Hepatocyte (in vitro differentiated cells): ENCODE measurements around the gene TRIM56.

ENCODE experiments used
- CTCF ChIP-seq: fragments of 200-600 bp; sonication (generic); IDR thresholded peaks from 2 replicates; pipeline ENCODE4 v1.5.1; 2016; ENCODE audit warnings: antibody characterized with exemption, mild to moderate bottlenecking; ENCODE audit not compliant: poor library complexity
- EZH2 ChIP-seq: fragments of 200-600 bp; sonication (generic); IDR thresholded peaks from 2 replicates; pipeline ENCODE4 v1.6.1; 2016; ENCODE audit warnings: antibody characterized with exemption, mild to moderate bottlenecking, borderline replicate concordance
- EZH2phosphoT487 ChIP-seq: fragments of 200-600 bp; sonication (generic); IDR thresholded peaks from one replicate; pipeline ENCODE4 v1.6.1; 2018; ENCODE audit warnings: antibody characterized with exemption, mild to moderate bottlenecking, low read depth, moderate library complexity; ENCODE audit not compliant: unreplicated experiment, severe bottlenecking

GRCh38 chr7:101109368-101109767 is 24.1 kb downstream of the TRIM56 start:
- no peak for TF ChIP-seq EZH2
- TF ChIP-seq CTCF, result no peak
- TF ChIP-seq EZH2phosphoT487, result no peak
